ENCODE results near the gene CMTM5.
A peak's percentile ranks its signal among the peaks of the same experiment; 100 is the strongest.

CMTM5 gene

GRCh38 chr14:23358553-23359166 is 18.2 kb upstream of the CMTM5 start:
- peak; percentile 43 for DNase-seq

- peak; percentile 42 for DNase-seq
These were observed 17.6 kb upstream of the CMTM5 start for GRCh38 chr14:23359167-23359626.

GRCh38 chr14:23359722-23360447 is 17.0 kb upstream of the CMTM5 start:
- DNase-seq = peak; percentile 41

- DNase-seq = peak; percentile 34
These were observed 16.4 kb upstream of the CMTM5 start for GRCh38 chr14:23360496-23360895.

GRCh38 chr14:23361320-23361719 is 15.5 kb upstream of the CMTM5 start:
- peak; percentile 21 for DNase-seq

GRCh38 chr14:23361763-23362162 is 15.1 kb upstream of the CMTM5 start:
- no peak for DNase-seq

- DNase-seq = no peak
These were observed 14.6 kb upstream of the CMTM5 start for GRCh38 chr14:23362200-23362599.

- DNase-seq = peak; percentile 70
These were observed 12.4 kb upstream of the CMTM5 start for GRCh38 chr14:23364164-23365035.

GRCh38 chr14:23365036-23365731 is 11.7 kb upstream of the CMTM5 start, which contains the start of gene EFS:
Gene EFS, minus strand, starts transcription at chr14:23365172. Its CDS starts 147 bp downstream, at chr14:23365025.
- DNase-seq = peak; percentile 84

GRCh38 chr14:23365732-23366425 is 11.0 kb upstream of the CMTM5 start:
- DNase-seq = no peak

- peak; percentile 90 for DNase-seq
These were observed 10.4 kb upstream of the CMTM5 start for GRCh38 chr14:23366426-23366921.

- DNase-seq = no peak
These were observed 6.6 kb upstream of the CMTM5 start for GRCh38 chr14:23370221-23370620.

GRCh38 chr14:23371865-23372264 is 5.0 kb upstream of the CMTM5 start:
- DNase-seq = no peak

- no peak for DNase-seq
These were observed 4.3 kb upstream of the CMTM5 start, which contains the start of gene IL25 for GRCh38 chr14:23372509-23372908. Gene IL25, plus strand, starts transcription at chr14:23372809.

GRCh38 chr14:23373041-23373440 is 3.8 kb upstream of the CMTM5 start:
- no peak for DNase-seq

GRCh38 chr14:23375527-23376251 is 1.2 kb upstream of the CMTM5 start:
- DNase-seq = no peak

GRCh38 chr14:23377198-23377550 is 328 bp downstream of the CMTM5 start:
- DNase-seq = no peak

GRCh38 chr14:23377573-23378563 is 1.0 kb downstream of the CMTM5 start:
- DNase-seq = no peak

GRCh38 chr14:23378612-23379220 is 1.9 kb downstream of the CMTM5 start:
- DNase-seq = no peak

All from right forelimb (tissue), 1 donor.